Panc1 (cell line): ENCODE results near the gene JPT2.

Experiments used
- CTCF ChIP-seq: fragments of 450-650 bp; IDR thresholded peaks from 2 replicates; pipeline ENCODE4 v1.5.1; 2017; ENCODE audit warnings: mild to moderate bottlenecking
- POLR2AphosphoS5 ChIP-seq: IDR thresholded peaks from 2 replicates; pipeline ENCODE4 v1.6.1; 2012; ENCODE audit warnings: mild to moderate bottlenecking, low read depth, low read length, moderate library complexity
- REST ChIP-seq, 2 experiments: IDR thresholded peaks; 2 replicates each; pipeline ENCODE4 v1.6.1; 2011 to 2012; ENCODE audit warnings: low read depth in 2 of 2, control low read depth in 1 of 2, low read length in 1 of 2, mild to moderate bottlenecking in 1 of 2, moderate library complexity in 1 of 2; ENCODE audit not compliant: insufficient read depth in 1 of 2
- SIN3A ChIP-seq: IDR thresholded peaks from 2 replicates; pipeline ENCODE4 v1.6.1; 2012; ENCODE audit warnings: low read depth, mild to moderate bottlenecking, low read length, moderate library complexity, borderline replicate concordance; ENCODE audit not compliant: insufficient read depth

GRCh38 chr16:1668612-1669319 lies 9.3 kb upstream of the JPT2 start:
- no peak for TF ChIP-seq CTCF
- TF ChIP-seq POLR2AphosphoS5, result no peak
- TF ChIP-seq REST (IDR thresholded peaks at IDR 0.05; ENCODE audit: insufficient read depth in 1 of 2, low read depth in 2 of 2, low read length in 1 of 2), result no peak
- no peak for TF ChIP-seq SIN3A
